CD4-positive, alpha-beta T cell treated with Interleukin-6 at 100 ng/mL for 8 hours (primary cell): ENCODE measurements around the gene TP53BP2.
"Not testable (repeated sequence)": the region's sequence is repeated elsewhere in the genome, so short reads cannot be mapped to it uniquely, and the experiment has no call there.

Experiments used
- DNase-seq: peaks from one replicate; pipeline ENCODE4 v3.0.0-alpha.2; 2020; ENCODE audit warnings: mixed read lengths, low spot score

The TP53BP2 gene

DNA sequence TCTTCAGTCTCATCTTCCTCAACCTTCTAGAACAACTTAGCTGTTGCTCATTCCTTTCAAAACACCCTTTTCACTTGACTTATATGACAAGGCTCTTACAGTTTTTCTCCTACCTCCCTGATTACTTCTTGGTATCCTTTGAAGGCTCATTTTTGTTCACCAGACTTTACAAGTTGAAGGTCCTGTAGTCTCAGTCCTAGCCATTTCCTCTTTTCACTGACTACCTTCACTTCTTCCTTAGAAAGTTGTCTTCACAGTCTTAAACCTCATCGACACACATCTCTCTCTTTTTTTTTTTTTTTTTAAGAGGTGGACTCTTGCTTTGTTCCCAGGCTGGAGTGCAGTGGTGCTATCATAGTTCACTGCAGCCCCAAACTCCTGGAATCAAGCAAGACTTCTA, 6.6 kb upstream of the TP53BP2 start:
- DNase-seq = no peak

GRCh38 chr1:223849352-223850254, 3.9 kb upstream of the TP53BP2 start:
- DNase-seq = no peak

DNA sequence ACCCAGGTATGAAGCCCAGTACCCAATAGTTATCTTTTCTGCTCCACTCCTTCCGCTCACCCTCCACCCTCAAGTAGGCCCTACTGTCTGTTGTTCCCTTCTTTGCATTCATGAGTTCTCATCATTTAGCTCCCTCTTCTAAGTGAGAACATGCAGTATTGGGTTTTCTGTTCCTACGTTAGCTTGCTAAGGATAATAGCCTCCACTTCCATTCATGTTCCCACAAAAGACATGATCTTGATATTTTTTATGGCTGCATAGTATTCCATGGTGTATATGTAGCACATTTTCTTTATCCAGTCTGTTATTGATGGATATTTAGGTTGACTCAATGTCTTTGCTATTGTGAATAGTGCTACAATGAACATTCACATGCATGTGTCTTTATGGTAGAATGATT, 2.8 kb upstream of the TP53BP2 start:
- no peak for DNase-seq

GRCh38 chr1:223847781-223848345, 2.1 kb upstream of the TP53BP2 start:
- DNase-seq = no peak

DNA sequence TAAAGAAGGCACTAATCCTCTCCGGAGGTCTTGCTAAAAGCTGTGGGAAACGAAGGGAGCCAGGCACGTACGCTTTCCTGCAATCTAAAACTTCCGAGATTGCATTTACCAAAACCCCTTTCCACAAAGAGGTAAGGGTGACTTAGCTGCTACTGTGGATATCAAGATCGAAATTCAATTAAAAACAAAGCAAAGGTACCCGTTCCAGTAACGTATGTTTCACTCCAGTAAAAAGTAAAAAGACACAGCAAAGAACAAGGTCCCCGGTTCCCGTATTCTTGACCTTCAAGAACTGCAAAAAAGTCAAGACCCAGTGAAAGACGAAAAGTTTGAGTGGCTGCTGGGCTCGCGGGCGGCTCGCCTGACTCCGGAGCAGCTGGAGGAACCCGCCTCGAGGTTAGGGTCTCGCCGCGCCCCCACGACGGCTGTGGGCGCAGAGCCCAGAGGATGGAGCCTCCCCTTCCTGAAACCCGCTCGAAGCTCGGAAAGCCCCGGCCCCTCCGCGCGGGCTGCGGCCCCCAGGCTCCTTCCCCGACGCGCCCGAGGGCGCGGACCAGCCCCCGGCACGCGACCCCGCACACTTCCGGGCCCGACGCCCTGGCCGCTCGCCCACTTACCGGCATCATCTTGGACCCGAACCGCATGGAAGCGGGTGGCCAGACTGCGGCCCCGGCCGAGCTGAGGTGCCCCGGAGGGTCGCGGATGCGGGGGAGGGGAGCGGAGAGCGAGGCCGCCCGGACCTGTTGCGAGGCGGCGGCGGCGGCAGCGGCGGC, 524 bp downstream of the TP53BP2 start:
- peak; percentile 46 for DNase-seq

DNA sequence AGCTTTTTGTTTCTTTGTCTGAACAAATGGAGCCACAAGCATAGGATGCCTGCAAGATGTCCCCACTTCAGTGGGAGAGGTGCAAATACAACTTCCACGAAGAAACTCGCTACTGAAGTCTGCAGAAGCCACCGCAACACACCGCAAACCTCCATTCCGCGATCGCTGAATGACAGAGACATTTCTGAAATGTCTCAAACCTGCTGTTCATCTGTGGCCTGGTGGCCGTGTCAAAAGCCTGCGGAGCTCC, 1.0 kb downstream of the TP53BP2 start:
- peak; percentile 22 for DNase-seq

GRCh38 chr1:223843934-223844786, 1.6 kb downstream of the TP53BP2 start:
- no peak for DNase-seq

DNA sequence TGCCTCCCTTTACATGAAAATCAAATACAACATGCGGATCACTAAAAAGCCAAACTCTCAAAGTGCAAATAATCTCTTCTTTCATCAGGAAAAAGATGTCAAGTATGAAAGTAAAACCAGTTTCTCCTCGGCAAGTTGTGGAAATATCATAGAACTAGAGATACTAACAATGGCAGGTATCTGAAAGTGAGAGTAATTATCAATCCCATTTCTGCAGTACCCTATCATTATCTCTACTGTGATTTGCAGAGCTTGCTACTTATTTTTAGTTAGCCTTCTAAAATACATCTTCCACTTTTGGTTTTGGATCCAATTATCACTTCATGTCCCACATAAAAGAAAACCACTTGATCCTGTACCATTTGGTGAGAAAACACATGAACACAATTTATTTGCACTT, 3.0 kb downstream of the TP53BP2 start:
- no peak for DNase-seq

- not testable (repeated sequence) for DNase-seq
These were observed 3.6 kb downstream of the TP53BP2 start for GRCh38 chr1:223841977-223842623.

- no peak for DNase-seq
These were observed 5.5 kb downstream of the TP53BP2 start for GRCh38 chr1:223840254-223840653.

DNA sequence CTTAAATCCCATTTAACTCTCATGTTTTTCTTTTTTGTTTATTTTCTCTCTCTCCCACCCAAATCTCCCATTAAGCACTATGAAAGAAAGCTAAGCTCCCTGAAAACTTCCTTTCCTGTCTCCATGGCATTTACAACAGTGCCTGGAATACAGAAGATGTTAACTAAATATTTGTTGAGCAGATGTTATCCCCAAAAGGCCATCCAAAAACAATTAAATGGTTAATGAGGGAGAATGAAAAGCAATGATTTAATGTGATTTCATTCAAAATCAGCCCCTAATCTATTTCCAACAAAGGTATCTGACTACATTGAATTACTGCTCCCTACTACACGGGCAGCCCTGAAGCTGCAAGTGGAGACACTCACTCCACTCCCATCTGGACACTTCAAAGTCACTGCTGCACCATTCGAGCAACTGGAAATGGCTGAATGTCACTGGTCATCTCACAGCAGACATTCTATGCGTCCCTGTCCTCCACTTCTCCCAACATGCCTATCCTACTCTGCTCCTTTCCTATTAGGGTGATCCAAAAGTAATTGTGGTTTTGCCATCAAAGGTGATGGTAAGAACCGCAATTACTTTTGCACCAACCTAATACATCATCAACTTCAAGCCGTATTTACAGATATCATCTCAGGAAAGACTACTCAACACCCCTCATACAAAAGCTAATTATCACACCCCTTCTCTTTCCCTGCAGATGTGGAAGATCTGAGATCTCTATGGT, 7.5 kb downstream of the TP53BP2 start:
- DNase-seq = no peak

DNA sequence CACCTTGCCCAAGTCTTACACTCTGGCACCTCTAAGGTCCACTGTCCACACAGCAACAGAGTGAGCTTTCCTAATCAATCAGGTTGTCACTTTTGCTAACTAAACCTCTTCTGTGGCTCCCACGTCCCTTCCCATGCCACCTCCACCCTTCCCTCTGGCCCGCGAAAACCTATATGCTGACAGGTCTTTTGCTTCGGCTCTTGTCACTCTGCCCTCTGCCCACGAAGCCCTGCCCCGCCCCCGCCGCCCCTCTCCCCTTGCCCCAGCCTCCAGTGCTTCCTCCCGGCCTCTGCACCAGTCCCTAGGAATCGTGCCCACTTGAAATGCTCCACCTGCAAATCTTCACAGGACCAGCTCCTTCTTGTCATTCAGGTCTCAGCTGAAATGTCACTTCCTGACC, 8.1 kb downstream of the TP53BP2 start:
- DNase-seq = no peak

GRCh38 chr1:223837206-223837605, 8.5 kb downstream of the TP53BP2 start:
- DNase-seq = no peak

DNA sequence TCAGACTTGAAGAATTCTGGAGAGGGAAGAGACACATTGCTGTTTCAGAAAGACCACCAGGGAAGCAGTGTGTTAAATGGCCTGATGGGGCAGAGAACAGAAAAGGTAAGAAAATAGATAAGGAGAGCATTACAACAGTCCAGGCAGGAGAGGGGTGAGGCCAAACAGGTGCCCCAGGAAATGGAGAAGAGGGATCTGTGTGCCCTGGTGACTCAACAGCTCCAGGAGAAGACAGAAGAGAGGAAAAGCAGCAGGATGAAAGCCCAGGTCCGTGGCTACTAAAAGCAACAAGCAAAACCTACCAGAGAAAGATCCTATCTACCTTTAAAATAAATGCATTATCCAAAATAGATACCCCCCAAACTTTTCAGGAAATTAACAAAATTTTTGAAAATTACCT, 9.2 kb downstream of the TP53BP2 start:
- no peak for DNase-seq

- no peak for DNase-seq
These were observed 10.0 kb downstream of the TP53BP2 start for GRCh38 chr1:223835754-223836153.

- DNase-seq = no peak
These were observed 11.0 kb downstream of the TP53BP2 start for GRCh38 chr1:223834660-223835263.

GRCh38 chr1:223833948-223834347, 11.8 kb downstream of the TP53BP2 start:
- DNase-seq = no peak

- no peak for DNase-seq
These were observed 13.2 kb downstream of the TP53BP2 start for GRCh38 chr1:223832637-223832943.

- DNase-seq = peak; percentile 17
These were observed 13.8 kb downstream of the TP53BP2 start for GRCh38 chr1:223831755-223832636.

DNA sequence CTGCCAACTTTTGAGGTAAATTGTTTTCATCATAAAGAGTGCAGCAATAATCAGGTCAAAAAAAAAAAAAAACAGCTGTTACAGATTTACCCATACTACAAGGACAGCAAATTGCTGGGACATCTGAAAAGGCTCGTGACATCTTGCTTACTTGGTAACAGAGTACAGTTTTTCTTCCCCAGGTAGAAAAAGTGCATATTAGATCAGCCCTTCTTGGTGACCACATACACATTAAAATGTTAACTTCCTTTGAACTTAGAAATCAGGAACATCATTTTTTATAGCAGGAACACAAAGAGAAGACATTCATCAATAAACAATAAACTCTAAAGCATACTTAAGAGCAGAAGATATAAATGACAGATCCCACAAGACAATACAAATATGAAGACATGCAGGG, 16.1 kb downstream of the TP53BP2 start:
- DNase-seq = no peak
